Measurements from ENCODE around the gene PDF. TPM values are rescaled to one million over a fixed set of nuclear protein-coding genes. Genes with fewer than 3 reads are reported as not detected.

PDF gene
- polyA plus RNA-seq, 1 experiment: 4.0 TPM

- H3K27me3 ChIP-seq (ENCODE audit: control insufficient read depth, insufficient read depth, low read length): no peaks in the 10 kb centered on the region
- no peak overlapping the region for H3K4me3 ChIP-seq (ENCODE audit: low read depth, low read length)
- ChIA-PET POLR2A (no interaction called here), CTCF (no interaction called here)
- H3K36me3 ChIP-seq (ENCODE audit: control insufficient read depth, insufficient read depth, low read length): peaks cover 64% of the 10 kb centered on the region
- no peak for TF ChIP-seq CTCF (IDR thresholded peaks at IDR 0.05; ENCODE audit: insufficient read depth, low read depth, low read length)
- DNase-seq (ENCODE audit: low read depth): no peak
Observed at GRCh38 chr16:69318177-69318910, 12.0 kb downstream of the PDF start.

GRCh38 chr16:69316595-69317034 lies 13.8 kb downstream of the PDF start:
- no peak overlapping the region for H3K4me3 ChIP-seq (ENCODE audit: low read depth, low read length)
- no peak for DNase-seq (ENCODE audit: low read depth)
- CTCF ChIA-PET: no interaction called here
- H3K36me3 ChIP-seq (ENCODE audit: control insufficient read depth, insufficient read depth, low read length): peaks cover 54% of the 10 kb centered on the region
- no peak for TF ChIP-seq CTCF (IDR thresholded peaks at IDR 0.05; ENCODE audit: insufficient read depth, low read depth, low read length)
- H3K27me3 ChIP-seq (ENCODE audit: control insufficient read depth, insufficient read depth, low read length): no peaks in the 10 kb centered on the region
- POLR2A ChIA-PET: no interaction called here

GRCh38 chr16:69315486-69316311 lies 14.7 kb downstream of the PDF start:
- DNase-seq (ENCODE audit: low read depth): no peak
- H3K4me3 ChIP-seq (ENCODE audit: low read depth, low read length): no peak overlapping the region
- ChIA-PET POLR2A (no interaction called here), CTCF (interaction anchor here (1.8 kb wide), 1 partner anchor 166 kb away, joined by 5 read pairs; no protein-coding TSS in a partner anchor)
- H3K36me3 ChIP-seq (ENCODE audit: control insufficient read depth, insufficient read depth, low read length): peaks cover 46% of the 10 kb centered on the region
- TF ChIP-seq CTCF (IDR thresholded peaks at IDR 0.05; ENCODE audit: insufficient read depth, low read depth, low read length): no peak
- no peaks in the 10 kb centered on the region for H3K27me3 ChIP-seq (ENCODE audit: control insufficient read depth, insufficient read depth, low read length)

GRCh38 chr16:69314534-69314933 lies 15.9 kb downstream of the PDF start:
- TF ChIP-seq CTCF (IDR thresholded peaks at IDR 0.05; ENCODE audit: insufficient read depth, low read depth, low read length): no peak
- POLR2A ChIA-PET: no interaction called here
- no peak for DNase-seq (ENCODE audit: low read depth)
- no peak overlapping the region for H3K4me3 ChIP-seq (ENCODE audit: low read depth, low read length)
- no peaks in the 10 kb centered on the region for H3K27me3 ChIP-seq (ENCODE audit: control insufficient read depth, insufficient read depth, low read length)
- CTCF ChIA-PET: interaction anchor here (1.8 kb wide), 1 partner anchor 165 kb away, joined by 5 read pairs; no protein-coding TSS in a partner anchor
- peaks cover 35% of the 10 kb centered on the region for H3K36me3 ChIP-seq (ENCODE audit: control insufficient read depth, insufficient read depth, low read length)

- CTCF ChIA-PET: no interaction called here
- H3K36me3 ChIP-seq (ENCODE audit: control insufficient read depth, insufficient read depth, low read length): peaks cover 27% of the 10 kb centered on the region
- no peak overlapping the region for H3K4me3 ChIP-seq (ENCODE audit: low read depth, low read length)
- no peak for DNase-seq (ENCODE audit: low read depth)
- no peak for TF ChIP-seq CTCF (IDR thresholded peaks at IDR 0.05; ENCODE audit: insufficient read depth, low read depth, low read length)
- H3K27me3 ChIP-seq (ENCODE audit: control insufficient read depth, insufficient read depth, low read length): no peaks in the 10 kb centered on the region
- POLR2A ChIA-PET: no interaction called here
Observed at GRCh38 chr16:69313469-69313868, 16.9 kb downstream of the PDF start.

All from BJ (cell line).